HepG2 (cell line): ENCODE data around the gene SLC22A4. TPM values are rescaled to one million over a fixed set of nuclear protein-coding genes. Genes with fewer than 3 reads are reported as not detected.
A peak's percentile ranks its signal among the peaks of the same experiment; 100 is the strongest.

Experiments used
- ATAC-seq: fragments of 200-7000 bp; cut with Tn5 transposase; 3 replicates; pipeline ENCODE4 v1.9.1; 2020; ENCODE audit warnings: mild to moderate bottlenecking, moderate library complexity
- BruUV-seq: library from RNA; stranded (reverse); fragments of 400-500 nt; replicated peaks from 2 replicates; lab custom pipeline; 2021; lab: Mats Ljungman, UMichigan
- CTCF ChIA-PET: fragments of 300-600 bp; formaldehyde crosslinking; extraction: SDS; loops from one replicate; lab custom pipeline; 2021; ENCODE audit warnings: low total read pairs, inconsistent platforms, low intra/inter-chr PET ratio; lab: Yijun Ruan, JAX
- POLR2A ChIA-PET: fragments of 350-600 bp; sonication (Branson Sonifier 250); formaldehyde crosslinking; loops from one replicate; lab custom pipeline; 2020; ENCODE audit warnings: antibody characterized with exemption, inconsistent platforms; lab: Yijun Ruan, JAX
- DNase-seq: peaks from one replicate; pipeline ENCODE4 v3.0.0-alpha.2; 2015; ENCODE audit warnings: low spot score
- FAIRE-seq: peaks from 3 replicates; lab custom pipeline; 2011; peaks lifted over from hg19 to GRCh38; lab: Jason Lieb, UNC
- H2AFZ ChIP-seq: one replicate; pipeline ENCODE4 v1.6.1; 2011; ENCODE audit warnings: low read length, inconsistent platforms
- H3K27ac ChIP-seq: fragments of 300-600 bp; 3 replicates; pipeline ENCODE4 v1.8.0; 2011; ENCODE audit warnings: mixed run types, mild to moderate bottlenecking, mixed read lengths, low read length, inconsistent platforms; ENCODE audit not compliant: insufficient read depth; ENCODE audit errors: extremely low read length
- H3K27me3 ChIP-seq, 2 experiments: fragments of 200-600 bp in 1 of 2; 2 replicates in 1 of 2; 3 replicates in 1 of 2; pipeline versions ENCODE4 v1.6.0 to v1.8.0; 2011; ENCODE audit warnings: low read length in 2 of 2, mild to moderate bottlenecking in 2 of 2, moderate library complexity in 2 of 2, inconsistent platforms in 1 of 2; ENCODE audit not compliant: insufficient read depth in 2 of 2, control insufficient read depth in 1 of 2
- H3K36me3 ChIP-seq, 2 experiments: fragments of 200-600 bp in 1 of 2; replicated peaks in 1 of 2; 2 replicates in 1 of 2; 3 replicates in 1 of 2; pipeline versions ENCODE4 v1.5.1 to v1.8.0; 2011; ENCODE audit warnings: low read length in 2 of 2, inconsistent platforms in 1 of 2; ENCODE audit not compliant: insufficient read depth in 2 of 2, control insufficient read depth in 1 of 2
- H3K4me1 ChIP-seq: 2 replicates; pipeline ENCODE4 v1.5.1; 2012; ENCODE audit warnings: low read length, inconsistent platforms; ENCODE audit not compliant: insufficient read depth
- H3K4me2 ChIP-seq: 2 replicates; pipeline ENCODE4 v1.6.0; 2011; ENCODE audit warnings: low read depth, low read length, inconsistent platforms
- H3K4me3 ChIP-seq, 3 experiments: fragments of 200-600 bp in 1 of 3; sonication (generic), shearing (Covaris generic) in 1 of 3; replicated peaks in 1 of 3; 2 replicates each; pipeline ENCODE4 v1.5.1; 2011 to 2016; ENCODE audit warnings: low read length in 3 of 3, inconsistent platforms in 2 of 3, low read depth in 2 of 3, mild to moderate bottlenecking in 2 of 3, control low read depth in 1 of 3, mixed read lengths in 1 of 3; ENCODE audit not compliant: insufficient read depth in 1 of 3
- H3K79me2 ChIP-seq: one replicate; pipeline ENCODE4 v1.6.1; 2011; ENCODE audit warnings: low read length, inconsistent platforms; ENCODE audit not compliant: insufficient read depth
- H3K9ac ChIP-seq: 2 replicates; pipeline ENCODE4 v1.6.0; 2011; ENCODE audit warnings: mild to moderate bottlenecking, low read depth, low read length, inconsistent platforms; ENCODE audit not compliant: insufficient read depth
- H3K9me3 ChIP-seq: 2 replicates; pipeline ENCODE4 v1.5.1; 2012; ENCODE audit warnings: mild to moderate bottlenecking, low read length
- H4K20me1 ChIP-seq: 2 replicates; pipeline ENCODE4 v1.6.0; 2011; ENCODE audit warnings: inconsistent platforms, mild to moderate bottlenecking, low read length, moderate library complexity; ENCODE audit not compliant: insufficient read depth
- GRHL1 ChIP-seq: sonication (generic); formaldehyde crosslinking; conservative IDR thresholded peaks from 2 replicates; pipeline ENCODE4 v1.8.0; 2022; ENCODE audit warnings: missing genetic modification reagents
- HIC2 ChIP-seq: sonication (generic); formaldehyde crosslinking; IDR thresholded peaks from 2 replicates; pipeline ENCODE4 v1.9.0; 2022; ENCODE audit warnings: low read depth, missing genetic modification reagents
- POLR2AphosphoS2 ChIP-seq: IDR thresholded peaks from 2 replicates; pipeline ENCODE4 v1.6.1; 2011; ENCODE audit warnings: low read depth, low read length, improper control_type of control experiment
- SAP130 ChIP-seq: IDR thresholded peaks from 2 replicates; pipeline ENCODE4 v1.6.1; 2016; ENCODE audit warnings: low read depth
- ZNF274 ChIP-seq: sonication (generic); formaldehyde crosslinking; IDR thresholded peaks from 2 replicates; pipeline ENCODE4 v1.5.1; 2020; ENCODE audit warnings: mild to moderate bottlenecking, missing genetic modification reagents
- ZNF687 ChIP-seq: sonication (generic); formaldehyde crosslinking; IDR thresholded peaks from 2 replicates; pipeline ENCODE4 v1.5.1; 2020; ENCODE audit warnings: mild to moderate bottlenecking, missing genetic modification reagents, moderate library complexity
- WGBS: methylation state at CpG from one replicate; pipeline ENCODE4 v1.1.6; 2017; ENCODE audit warnings: low lambda C conversion rate; 5-methylcytosine and 5-hydroxymethylcytosine counted together
- in situ Hi-C: cut with HindIII; loops from 2 replicates; pipeline ENCODE4 v1.10.0; 2017; ENCODE audit warnings: low pct_unique_long_range_greater_than_20kb; ENCODE audit not compliant: extremely low pct_ligation_motif_present
- intact Hi-C: fragments of 100-400 bp; cut with micrococcal nuclease; formaldehyde crosslinking; loops from one replicate; pipeline ENCODE4 v1.10.0; 2022; ENCODE audit not compliant: unreplicated experiment
- polyA plus RNA-seq, 8 experiments: library from polyadenylated mRNA; depleted of rRNA in 3 of 8; stranded (reverse) in 7 of 8; unstranded in 1 of 8; fragments of >200 nt; fragmentation: Illumina TruSeq in 4 of 8; extraction: Trizol in 4 of 8; gene quantifications; 2 replicates each; pipeline versions ENCODE4 v1.2.1 to v1.2.3, GENCODE V29; 2011 to 2016; ENCODE audit warnings: low read depth in 4 of 8, missing spikeins in 1 of 8, mixed read lengths in 1 of 8; ENCODE audit not compliant: insufficient read depth in 1 of 8
- total RNA-seq, 5 experiments: library from RNA; depleted of rRNA; stranded (reverse); fragments of >200 nt; fragmentation: Illumina TruSeq; extraction: Trizol; gene quantifications; 2 replicates each; pipeline ENCODE4 v1.2.3, GENCODE V29; 2016; ENCODE audit warnings: low read depth in 1 of 5

Gene SLC22A4
- total and polyA plus RNA-seq, 2 of the 13 experiments (the other 11 are each of a cell fraction or from before 2014, with no cell fraction given), result 0.33 to 0.62 TPM

GRCh38 chr5:132265336-132266030 lies 28.7 kb upstream of the SLC22A4 start:
- ATAC-seq (peak; percentile 17), DNase-seq (peak; percentile 23), FAIRE-seq (no peak)
- Histone ChIP-seq H2AFZ (no peak overlapping the region), H3K36me3 (no peaks in the 10 kb centered on the region), H3K27ac (no peak overlapping the region), H4K20me1 (no peaks in the 10 kb centered on the region), H3K4me2 (no peak overlapping the region; the same call in 1 of the 2 replicates), H3K79me2 (no peaks in the 10 kb centered on the region), H3K4me3 (no peak overlapping the region), H3K4me1 (peaks cover 49% of the 10 kb centered on the region), H3K27me3 (no peaks in the 10 kb centered on the region), H3K9ac (no peak overlapping the region), H3K9me3 (no peaks in the 10 kb centered on the region)
- TF ChIP-seq POLR2AphosphoS2 (no peak), HIC2 (CRISPR knock-in tag) (peak; percentile 52; the same call in 1 of the 2 replicates), ZNF687 (CRISPR knock-in tag) (0 out of 2 replicates have a peak, but pooled peaks have one; percentile 4), GRHL1 (CRISPR knock-in tag) (no peak), SAP130 (CRISPR knock-in tag) (peak; percentile 14; the same call in 1 of the 2 replicates), ZNF274 (CRISPR knock-in tag) (0 out of 2 replicates have a peak, but pooled peaks have one; percentile 27)
- ChIA-PET CTCF (no interaction called here), POLR2A (no interaction called here)
- intact Hi-C loops (no loop called here), in situ Hi-C loops (no loop called here)
- no TSS peak for BruUV-seq
- 62% methylated on average over 5 of the region's 8 CpGs for WGBS
